Measurements from ENCODE around the gene RANBP17. TPM values are rescaled to one million over a fixed set of nuclear protein-coding genes. Genes with fewer than 3 reads are reported as not detected.

The RANBP17 gene
- total and polyA plus RNA-seq, 2 donors (not counting 1 experiment from before 2014, with no cell fraction given) = not detected

GRCh38 chr5:171143171-171143570 is 281.4 kb downstream of the RANBP17 start:
- TF ChIP-seq EZH2 (IDR thresholded peaks at IDR 0.05; ENCODE audit: borderline replicate concordance, insufficient read depth, low read depth, low read length, poor library complexity, severe bottlenecking) (no peak), CTCF (IDR thresholded peaks at IDR 0.05) (no peak)
- Histone ChIP-seq H3K9ac (ENCODE audit: low read length) (no peak overlapping the region), H3K36me3 (replicated peaks in 1 of 2; ENCODE audit: control extremely low read depth in 1 of 2, control insufficient read depth in 1 of 2, extremely low read depth in 1 of 2, insufficient read depth in 2 of 2, low read length in 1 of 2) (no peaks in the 10 kb centered on the region), H2AFZ (ENCODE audit: insufficient read depth, low read depth, low read length, poor library complexity, severe bottlenecking) (no peak overlapping the region), H3K27me3 (replicated peaks in 1 of 4; ENCODE audit: control extremely low read depth in 1 of 4, control insufficient read depth in 3 of 4, insufficient read depth in 4 of 4, low read length in 3 of 4) (peaks cover 0 to 3% (median 0%) of the 10 kb centered on the region in 4 experiments), H3K9me3 (ENCODE audit: control extremely low read depth in 1 of 3, control insufficient read depth in 2 of 3, insufficient read depth in 1 of 3, low read length in 2 of 3) (no peaks in the 10 kb centered on the region), H4K20me1 (ENCODE audit: control insufficient read depth, insufficient read depth, low read length, poor library complexity, severe bottlenecking) (no peaks in the 10 kb centered on the region), H3K4me1 (ENCODE audit: control insufficient read depth in 2 of 2, insufficient read depth in 2 of 2, low read length in 2 of 2) (no peaks in the 10 kb centered on the region), H3K27ac (ENCODE audit: low read length in 2 of 2) (no peak overlapping the region), H3K4me2 (replicated peaks; ENCODE audit: low read depth, low read length, poor library complexity, severe bottlenecking) (no peak overlapping the region), H3K4me3 (ENCODE audit: control extremely low read depth in 1 of 5, extremely low read depth in 1 of 5, insufficient read depth in 1 of 5, low read depth in 2 of 5, low read length in 4 of 5) (no peak overlapping the region), H3K79me2 (ENCODE audit: control insufficient read depth, insufficient read depth, low read length) (no peaks in the 10 kb centered on the region)
- H3K27me3 Mint-ChIP-seq = no peaks in the 10 kb centered on the region
- ChIA-PET POLR2A (no interaction called here), CTCF (no interaction called here)
- no peaks in the 10 kb centered on the region for H3K9me3 Mint-ChIP-seq (ENCODE audit: insufficient read depth)
- ATAC-seq (ENCODE audit: low read depth) (no peak), DNase-seq (no peak)
- intact Hi-C loops (cut with micrococcal nuclease) = no loop called here
- no peak overlapping the region for H3K4me3 Mint-ChIP-seq
- no peak overlapping the region for H3K27ac Mint-ChIP-seq
- WGBS (ENCODE audit: insufficient coverage) = no CpG with 5 or more reads among the region's 3 CpGs
- H3K4me1 Mint-ChIP-seq = no peaks in the 10 kb centered on the region

GRCh38 chr5:171143926-171144325 is 282.1 kb downstream of the RANBP17 start:
- Histone ChIP-seq H3K4me3 (ENCODE audit: control extremely low read depth in 1 of 5, extremely low read depth in 1 of 5, insufficient read depth in 1 of 5, low read depth in 2 of 5, low read length in 4 of 5) (no peak overlapping the region), H4K20me1 (ENCODE audit: control insufficient read depth, insufficient read depth, low read length, poor library complexity, severe bottlenecking) (no peaks in the 10 kb centered on the region), H3K79me2 (ENCODE audit: control insufficient read depth, insufficient read depth, low read length) (no peaks in the 10 kb centered on the region), H3K9me3 (ENCODE audit: control extremely low read depth in 1 of 3, control insufficient read depth in 2 of 3, insufficient read depth in 1 of 3, low read length in 2 of 3) (no peaks in the 10 kb centered on the region), H3K9ac (ENCODE audit: low read length) (no peak overlapping the region), H3K36me3 (replicated peaks in 1 of 2; ENCODE audit: control extremely low read depth in 1 of 2, control insufficient read depth in 1 of 2, extremely low read depth in 1 of 2, insufficient read depth in 2 of 2, low read length in 1 of 2) (no peaks in the 10 kb centered on the region), H3K4me2 (replicated peaks; ENCODE audit: low read depth, low read length, poor library complexity, severe bottlenecking) (no peak overlapping the region), H3K4me1 (ENCODE audit: control insufficient read depth in 2 of 2, insufficient read depth in 2 of 2, low read length in 2 of 2) (no peaks in the 10 kb centered on the region), H3K27me3 (replicated peaks in 1 of 4; ENCODE audit: control extremely low read depth in 1 of 4, control insufficient read depth in 3 of 4, insufficient read depth in 4 of 4, low read length in 3 of 4) (no peaks in the 10 kb centered on the region), H3K27ac (ENCODE audit: low read length in 2 of 2) (no peak overlapping the region), H2AFZ (ENCODE audit: insufficient read depth, low read depth, low read length, poor library complexity, severe bottlenecking) (no peak overlapping the region)
- DNase-seq (no peak), ATAC-seq (ENCODE audit: low read depth) (no peak)
- WGBS (ENCODE audit: insufficient coverage) = 100% methylated on average over 3 of the region's 6 CpGs
- no peaks in the 10 kb centered on the region for H3K9me3 Mint-ChIP-seq (ENCODE audit: insufficient read depth)
- ChIA-PET CTCF (no interaction called here), POLR2A (no interaction called here)
- H3K4me1 Mint-ChIP-seq = no peaks in the 10 kb centered on the region
- H3K27ac Mint-ChIP-seq = no peak overlapping the region
- H3K27me3 Mint-ChIP-seq = no peaks in the 10 kb centered on the region
- intact Hi-C loops (cut with micrococcal nuclease) = no loop called here
- no peak for TF ChIP-seq CTCF (IDR thresholded peaks at IDR 0.05)
- H3K4me3 Mint-ChIP-seq = no peak overlapping the region
